Neural cell (in vitro differentiated cells): Measurements from ENCODE around the gene BTN1A1. TPM values are rescaled to one million over a fixed set of nuclear protein-coding genes. Genes with fewer than 3 reads are reported as not detected.

Experiments
- H2AFZ ChIP-seq: fragments of 200-600, 300-800 bp; sonication (generic), shearing (Covaris generic); 2 replicates; pipeline ENCODE4 v1.6.0; 2014; ENCODE audit warnings: low read depth, mild to moderate bottlenecking, antibody characterized with exemption, low read length, moderate library complexity
- H3F3A ChIP-seq: fragments of 200-600 bp; shearing (Covaris generic); 2 replicates; pipeline ENCODE4 v1.6.1; 2016; ENCODE audit warnings: mild to moderate bottlenecking, moderate library complexity, mixed read lengths, antibody characterized with exemption, low read length; ENCODE audit not compliant: insufficient read depth, poor library complexity, severe bottlenecking
- H3K27ac ChIP-seq: fragments of 200-600, 300-800 bp; sonication (generic), shearing (Covaris generic); 2 replicates; pipeline ENCODE4 v1.5.1; 2014; ENCODE audit warnings: mild to moderate bottlenecking, low read length, moderate library complexity
- H3K27me3 ChIP-seq: fragments of 300-800, 200-600 bp; sonication (generic), shearing (Covaris generic); 2 replicates; pipeline ENCODE4 v1.6.0; 2014; ENCODE audit warnings: mild to moderate bottlenecking, low read depth, low read length, moderate library complexity; ENCODE audit not compliant: insufficient read depth
- H3K36me3 ChIP-seq: fragments of 300-800, 200-600 bp; sonication (generic), shearing (Covaris generic); 2 replicates; pipeline ENCODE4 v1.5.1; 2014; ENCODE audit warnings: mild to moderate bottlenecking, antibody characterized with exemption, low read length, moderate library complexity; ENCODE audit not compliant: insufficient read depth
- H3K4me2 ChIP-seq: fragments of 300-800, 200-600 bp; sonication (generic), shearing (Covaris generic); 2 replicates; pipeline ENCODE4 v1.6.0; 2014; ENCODE audit warnings: mild to moderate bottlenecking, low read length
- H3K4me3 ChIP-seq: fragments of 300-800, 200-600 bp; sonication (generic), shearing (Covaris generic); 2 replicates; pipeline ENCODE4 v1.5.1; 2014; ENCODE audit warnings: mild to moderate bottlenecking, low read length, moderate library complexity
- H3K79me2 ChIP-seq: fragments of 200-600 bp; shearing (Covaris generic); replicated peaks from 2 replicates; pipeline ENCODE4 v1.6.0; 2014; ENCODE audit warnings: mild to moderate bottlenecking, low read length, moderate library complexity; ENCODE audit not compliant: insufficient read depth
- H3K9ac ChIP-seq: fragments of 300-800, 200-600 bp; sonication (generic), shearing (Covaris generic); 2 replicates; pipeline ENCODE4 v1.6.1; 2016; ENCODE audit warnings: mild to moderate bottlenecking, low read length, mixed read lengths
- H3K9me2 ChIP-seq: fragments of 200-600 bp; shearing (Covaris generic); 2 replicates; pipeline ENCODE4 v1.6.1; 2016; ENCODE audit warnings: mild to moderate bottlenecking, low read length, mixed read lengths; ENCODE audit not compliant: insufficient read depth
- H3K9me3 ChIP-seq: fragments of 200-600, 300-800 bp; sonication (generic), shearing (Covaris generic); 2 replicates; pipeline ENCODE4 v1.6.1; 2016; ENCODE audit warnings: mild to moderate bottlenecking, mixed run types, low read length, moderate library complexity, mixed read lengths
- H4K20me1 ChIP-seq: fragments of 200-600 bp; shearing (Covaris generic); 2 replicates; pipeline ENCODE4 v1.6.1; 2016; ENCODE audit warnings: mild to moderate bottlenecking, mixed run types; ENCODE audit not compliant: insufficient read depth
- CTCF ChIP-seq: fragments of 450-650 bp; IDR thresholded peaks from 2 replicates; pipeline ENCODE4 v1.5.1; 2014; ENCODE audit warnings: antibody characterized with exemption, mild to moderate bottlenecking, moderate library complexity; ENCODE audit not compliant: poor library complexity, severe bottlenecking
- EP300 ChIP-seq: fragments of 450-650 bp; conservative IDR thresholded peaks from 2 replicates; pipeline ENCODE4 v1.6.1; 2014; ENCODE audit warnings: antibody characterized with exemption, mild to moderate bottlenecking, moderate library complexity; ENCODE audit not compliant: poor library complexity, severe bottlenecking
- EZH2 ChIP-seq: fragments of 200-600, 300-800 bp; shearing (Covaris generic), sonication (generic); IDR thresholded peaks from 2 replicates; pipeline ENCODE4 v1.6.1; 2014; ENCODE audit warnings: antibody characterized with exemption, low read length, borderline replicate concordance, mild to moderate bottlenecking; ENCODE audit not compliant: insufficient read depth, poor library complexity, severe bottlenecking
- MXI1 ChIP-seq: fragments of 450-650 bp; conservative IDR thresholded peaks from 2 replicates; pipeline ENCODE4 v1.6.1; 2014; ENCODE audit warnings: antibody characterized with exemption, mild to moderate bottlenecking; ENCODE audit not compliant: poor library complexity, severe bottlenecking
- POLR2AphosphoS5 ChIP-seq: IDR thresholded peaks from 2 replicates; pipeline ENCODE4 v1.6.1; 2012
- RAD21 ChIP-seq: fragments of 450-650 bp; conservative IDR thresholded peaks from 2 replicates; pipeline ENCODE4 v1.6.1; 2014; ENCODE audit warnings: antibody characterized with exemption, mild to moderate bottlenecking, moderate library complexity
- REST ChIP-seq: IDR thresholded peaks from 2 replicates; pipeline ENCODE4 v1.6.1; 2012; ENCODE audit warnings: borderline replicate concordance
- SMC3 ChIP-seq: fragments of 450-650 bp; conservative IDR thresholded peaks from 2 replicates; pipeline ENCODE4 v1.6.1; 2014; ENCODE audit warnings: antibody characterized with exemption, mild to moderate bottlenecking, moderate library complexity; ENCODE audit not compliant: poor library complexity
- TAF1 ChIP-seq: IDR thresholded peaks from 2 replicates; pipeline ENCODE4 v1.6.1; 2012; ENCODE audit warnings: low read depth
- polyA plus RNA-seq: library from polyadenylated mRNA; depleted of rRNA; stranded (reverse); fragments of >200 nt; gene quantifications from 2 replicates; pipeline ENCODE4 v1.2.3, GENCODE V29; 2014

The BTN1A1 gene
- polyA plus RNA-seq, 1 donor from 2014 or later: not detected

GRCh38 chr6:26470643-26471042 lies 29.5 kb upstream of the BTN1A1 start:
- H3K9me3 ChIP-seq: no peaks in the 10 kb centered on the region
- H3K9me2 ChIP-seq: no peaks in the 10 kb centered on the region
- TF ChIP-seq TAF1 (no peak), SMC3 (no peak), POLR2AphosphoS5 (no peak), EP300 (no peak), REST (no peak), RAD21 (no peak), EZH2 (no peak), CTCF (no peak), MXI1 (no peak)
- H2AFZ ChIP-seq: no peak overlapping the region
- no peak overlapping the region for H3K4me2 ChIP-seq
- no peak overlapping the region for H3K27ac ChIP-seq
- H3F3A ChIP-seq: no peaks in the 10 kb centered on the region
- H3K4me3 ChIP-seq: no peak overlapping the region
- H3K79me2 ChIP-seq: no peaks in the 10 kb centered on the region
- H3K36me3 ChIP-seq: no peaks in the 10 kb centered on the region
- H4K20me1 ChIP-seq: no peaks in the 10 kb centered on the region
- H3K27me3 ChIP-seq: no peaks in the 10 kb centered on the region
- H3K9ac ChIP-seq: no peak overlapping the region

GRCh38 chr6:26471970-26472369 lies 28.1 kb upstream of the BTN1A1 start:
- H3K9me2 ChIP-seq: no peaks in the 10 kb centered on the region
- no peaks in the 10 kb centered on the region for H3K79me2 ChIP-seq
- no peaks in the 10 kb centered on the region for H3F3A ChIP-seq

More at GRCh38 chr6:26471970-26472369, 28.1 kb upstream of the BTN1A1 start:
- Histone ChIP-seq H2AFZ (no peak overlapping the region), H3K9ac (no peak overlapping the region), H3K4me2 (no peak overlapping the region), H3K27ac (no peak overlapping the region), H4K20me1 (no peaks in the 10 kb centered on the region), H3K27me3 (no peaks in the 10 kb centered on the region), H3K36me3 (no peaks in the 10 kb centered on the region), H3K4me3 (no peak overlapping the region), H3K9me3 (no peaks in the 10 kb centered on the region)
- TF ChIP-seq SMC3: no peak
- TF ChIP-seq EP300: no peak
- TF ChIP-seq EZH2: no peak
- TF ChIP-seq TAF1: no peak
- no peak for TF ChIP-seq CTCF
- TF ChIP-seq MXI1: no peak
- no peak for TF ChIP-seq REST
- no peak for TF ChIP-seq RAD21
- TF ChIP-seq POLR2AphosphoS5: no peak
